Measurements from ENCODE around the gene CWF19L1.

Gene CWF19L1

DNA sequence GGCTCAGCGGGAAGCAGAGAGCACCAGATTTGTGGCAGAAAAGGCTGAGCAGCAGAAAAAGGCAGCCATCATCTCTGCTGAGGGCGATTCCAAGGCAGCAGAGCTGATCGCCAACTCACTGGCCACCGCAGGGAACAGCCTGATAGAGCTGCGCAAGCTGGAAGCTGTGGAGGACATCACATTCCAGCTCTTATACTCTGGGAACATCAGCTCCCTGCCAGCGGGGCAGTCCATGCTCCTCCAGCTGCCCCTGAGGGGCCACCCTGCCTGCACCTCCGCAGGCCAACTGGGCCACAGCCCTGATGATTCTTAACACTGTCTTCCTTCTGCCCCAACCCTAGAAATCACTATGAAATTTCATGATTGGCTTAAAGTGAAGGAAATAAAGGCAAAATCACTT is 18.6 kb downstream of the CWF19L1 start:
- no peak for DNase-seq (ENCODE audit: low spot score)

DNA sequence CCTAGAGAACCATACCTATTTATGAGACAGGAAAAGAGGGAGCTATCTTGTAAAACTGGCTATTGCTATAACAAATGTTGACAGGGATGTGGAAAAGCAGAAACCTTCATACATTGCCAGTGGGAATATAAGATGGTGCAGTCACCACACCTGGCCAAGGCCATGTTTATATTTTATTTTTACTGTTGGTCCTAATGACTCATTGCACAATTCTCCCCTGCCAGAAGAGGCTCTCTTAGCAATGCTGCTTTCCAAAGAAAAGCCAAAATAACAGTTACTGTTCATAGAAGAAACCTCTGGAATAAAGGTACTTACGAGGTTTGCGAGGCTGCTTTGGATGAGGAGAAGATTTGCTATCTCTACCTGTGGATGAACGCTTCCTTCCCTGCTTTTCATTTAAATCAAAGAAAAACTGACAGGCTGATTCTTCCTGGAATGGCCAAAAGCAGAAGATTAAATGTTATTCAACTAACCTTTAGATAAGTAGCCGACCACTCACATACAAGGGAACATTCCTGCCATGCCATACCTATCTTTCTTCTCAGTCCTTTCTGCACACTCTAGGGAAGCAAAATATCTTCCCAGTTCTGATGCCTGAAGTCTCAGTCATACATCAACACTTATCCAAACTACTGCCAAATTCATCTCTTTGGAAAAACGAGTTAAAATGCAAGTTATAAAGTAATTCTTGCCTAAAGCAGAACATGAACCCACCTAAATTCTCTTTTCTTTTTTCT is 21.8 kb downstream of the CWF19L1 start:
- no peak for DNase-seq (ENCODE audit: low spot score)

DNA sequence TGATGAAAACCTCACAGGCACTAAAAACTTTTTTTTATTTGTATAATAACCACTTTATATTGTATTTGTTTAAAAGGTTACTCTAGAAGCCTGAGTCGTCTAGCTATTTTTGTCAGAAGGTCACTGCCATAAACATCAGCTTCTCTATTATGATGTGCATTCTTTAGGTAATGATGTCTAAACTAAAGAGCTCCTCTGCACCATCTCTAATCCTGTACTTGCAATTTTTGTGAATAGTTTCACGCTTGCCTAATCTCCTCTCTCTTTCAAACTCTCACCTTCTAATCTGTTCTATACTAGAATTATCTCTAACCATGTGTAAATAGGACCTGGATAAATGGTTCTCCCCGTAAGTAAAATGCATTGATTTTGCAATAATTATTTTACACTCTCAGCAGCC is 27.6 kb downstream of the CWF19L1 start:
- DNase-seq (ENCODE audit: low spot score), result no peak

GRCh38 chr10:100238429-100238828 is 29.0 kb downstream of the CWF19L1 start:
- no peak for DNase-seq (ENCODE audit: low spot score)

- no peak for DNase-seq (ENCODE audit: low spot score)
Observed at GRCh38 chr10:100232101-100232500, 35.3 kb downstream of the CWF19L1 start.

GRCh38 chr10:100229819-100230422 is 37.5 kb downstream of the CWF19L1 start:
- no peak for DNase-seq (ENCODE audit: low spot score)

- DNase-seq (ENCODE audit: low spot score), result no peak
Observed at GRCh38 chr10:100223879-100224278, 43.6 kb downstream of the CWF19L1 start.

GRCh38 chr10:100222529-100222928 is 44.9 kb downstream of the CWF19L1 start:
- DNase-seq (ENCODE audit: low spot score), result no peak

DNA sequence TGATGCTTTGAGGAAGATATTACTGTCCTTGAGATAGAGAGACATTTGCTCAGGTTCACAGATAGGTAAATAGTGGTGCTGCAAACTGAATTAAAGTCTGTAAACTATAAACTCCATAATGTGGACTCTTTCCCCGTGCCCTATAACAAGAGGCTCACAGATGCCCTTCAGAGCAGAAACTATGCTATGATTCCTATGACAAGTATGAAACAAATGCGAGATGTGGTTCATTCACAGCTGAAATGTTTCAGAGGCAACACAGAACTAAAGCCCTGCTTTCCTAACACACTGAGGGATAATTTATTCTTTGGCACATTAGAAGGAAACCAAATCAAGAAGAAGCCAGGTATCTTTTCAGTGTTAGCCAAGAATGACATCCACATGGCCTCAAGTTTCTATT is 51.4 kb downstream of the CWF19L1 start:
- no peak for DNase-seq (ENCODE audit: low spot score)

DNA sequence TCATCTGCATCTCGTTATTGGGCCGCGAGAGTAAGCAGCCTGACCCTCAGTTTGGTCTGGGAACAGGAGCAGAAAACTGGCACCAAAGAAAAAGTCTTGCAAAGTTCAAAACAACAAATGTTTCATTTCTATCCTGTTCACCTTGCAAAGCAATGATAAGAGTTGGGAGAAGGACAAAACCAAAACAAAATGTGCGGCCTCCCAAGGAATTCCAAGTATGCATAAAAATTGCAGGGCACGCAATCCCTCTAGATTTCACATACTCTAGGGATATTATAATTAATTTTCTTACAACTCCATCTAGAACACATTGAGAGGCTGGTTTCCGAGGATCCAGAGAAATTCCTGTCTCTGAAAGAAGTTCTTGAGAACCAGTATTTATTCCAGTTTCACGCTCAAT is 58.1 kb downstream of the CWF19L1 start:
- no peak for DNase-seq (ENCODE audit: low spot score)

DNA sequence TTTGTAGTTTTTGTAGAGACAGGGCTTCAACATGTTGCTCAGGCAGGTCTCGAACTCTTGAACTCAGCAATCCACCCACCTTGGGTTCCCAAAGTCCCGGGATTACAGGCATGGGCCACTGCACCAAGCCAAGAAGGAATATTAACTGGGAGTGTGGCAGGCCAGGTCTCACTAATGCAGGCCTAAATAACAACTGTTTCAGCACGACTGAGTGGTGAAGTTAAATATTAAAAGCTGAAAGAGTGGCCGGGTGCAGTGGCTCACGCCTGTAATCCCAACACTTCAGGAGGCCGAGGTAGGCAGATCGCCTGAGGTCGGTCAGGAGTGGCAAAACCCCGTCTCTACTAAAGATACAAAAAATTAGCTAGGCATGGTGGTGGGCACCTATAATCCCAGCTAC is 59.2 kb downstream of the CWF19L1 start:
- DNase-seq (ENCODE audit: low spot score), result no peak

DNA sequence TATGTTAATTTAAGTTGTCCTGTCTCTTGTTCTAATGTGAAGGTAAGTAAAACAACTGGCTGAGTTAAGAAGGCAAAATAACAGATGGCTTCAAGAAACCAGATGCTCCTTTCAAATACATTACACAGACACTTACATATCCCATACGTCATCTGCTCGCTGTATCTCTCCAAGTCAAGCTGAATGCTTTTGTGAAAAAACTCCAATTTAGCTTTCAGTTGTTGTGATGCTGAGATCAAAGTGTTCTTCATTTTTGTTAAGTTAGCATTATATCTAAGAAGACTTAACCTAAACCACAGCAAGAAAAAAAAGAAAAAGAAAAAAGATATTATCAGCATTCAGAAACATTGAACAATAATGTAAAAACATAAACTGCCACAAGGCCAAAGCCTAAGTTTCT is 63.1 kb downstream of the CWF19L1 start:
- no peak for DNase-seq (ENCODE audit: low spot score)

GRCh38 chr10:100201549-100201948 is 65.9 kb downstream of the CWF19L1 start:
- no peak for DNase-seq (ENCODE audit: low spot score)

DNA sequence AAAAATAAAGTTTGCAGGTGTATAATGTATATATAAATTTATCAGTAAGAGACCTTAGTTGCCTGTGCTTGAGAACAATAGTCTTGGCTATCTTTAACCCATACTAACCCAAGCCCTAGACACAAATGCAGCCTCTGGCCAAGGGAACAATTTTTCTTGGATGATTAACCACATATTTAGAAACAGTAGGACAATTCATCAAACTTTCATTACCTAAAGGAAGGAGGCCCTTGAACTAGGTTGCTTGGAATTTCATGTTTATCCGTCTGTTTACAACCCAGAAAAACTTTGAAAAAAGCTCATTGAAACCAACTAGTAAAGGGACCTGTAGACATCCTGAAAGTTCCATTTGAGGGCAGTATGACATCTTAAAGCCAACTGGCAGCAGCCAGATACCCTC is 72.7 kb downstream of the CWF19L1 start:
- no peak for DNase-seq (ENCODE audit: low spot score)

DNA sequence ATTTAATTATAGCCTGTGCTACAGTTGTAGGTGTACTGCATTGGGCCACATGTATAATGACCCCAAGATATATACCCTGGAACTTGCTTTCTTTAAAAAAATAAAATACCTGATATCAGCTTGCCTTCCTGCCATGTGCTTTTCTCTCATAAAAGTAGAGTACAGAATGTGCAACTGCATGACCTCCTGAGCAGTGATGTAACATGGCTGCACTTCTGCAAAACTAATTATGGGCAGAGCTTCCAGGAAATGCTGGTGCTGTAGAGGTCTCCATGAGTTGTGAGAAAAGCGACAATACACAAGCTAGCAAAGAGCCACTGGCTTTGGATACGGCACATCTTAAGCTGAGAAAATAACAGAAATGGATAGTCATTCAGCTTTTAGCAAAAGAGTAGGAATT is 75.1 kb downstream of the CWF19L1 start:
- DNase-seq (ENCODE audit: low spot score), result no peak

- DNase-seq (ENCODE audit: low spot score), result peak; percentile 54
Observed at GRCh38 chr10:100186253-100187212, 80.9 kb downstream of the CWF19L1 start.

DNA sequence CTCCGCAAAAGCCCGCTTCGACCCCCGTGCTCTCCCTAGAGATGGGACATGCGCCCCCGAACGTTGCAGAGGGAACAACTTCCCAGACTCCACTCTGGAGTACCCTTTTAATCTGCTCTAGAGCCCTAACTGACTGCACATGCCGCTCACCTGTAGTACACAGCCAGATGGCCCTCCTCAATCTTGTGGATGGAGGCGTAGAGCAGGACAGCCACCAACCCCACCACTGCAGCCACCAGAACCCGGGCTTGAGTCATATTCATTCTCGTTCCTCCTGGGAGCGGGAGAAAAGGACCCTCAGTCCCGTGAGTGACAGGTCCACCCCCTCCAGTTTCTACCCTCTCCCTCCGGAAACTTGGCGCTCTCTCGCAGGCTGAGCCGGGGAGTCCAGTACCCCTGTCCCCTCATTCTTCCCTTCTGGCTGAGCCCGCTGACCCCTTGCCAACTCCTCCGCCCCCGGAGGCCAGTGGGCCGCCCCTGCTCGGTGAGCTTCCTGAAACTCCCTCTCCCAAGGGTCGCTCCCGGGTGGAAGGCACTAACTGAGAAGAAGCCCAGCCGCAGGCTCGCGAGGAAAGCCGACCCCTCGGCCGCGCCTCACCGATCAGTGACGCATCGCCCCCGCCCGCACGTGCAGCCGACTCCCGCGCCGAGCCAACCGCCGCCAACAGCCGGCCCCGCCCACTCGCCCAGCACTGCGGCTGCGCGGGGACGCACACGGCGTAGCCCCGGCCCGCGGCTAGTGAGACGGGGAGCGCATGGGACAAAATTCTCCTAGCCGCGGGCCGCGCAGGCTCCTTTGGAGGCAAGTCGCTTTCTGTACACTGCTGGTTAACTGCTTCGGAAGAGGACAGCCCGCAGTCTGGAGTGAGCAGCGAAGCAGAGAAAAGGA is 81.8 kb downstream of the CWF19L1 start, which contains the start of gene ERLIN1:
ERLIN1 (minus strand) TSS at position 666 of the 889 bp plus-strand sequence; CDS start at position 263, 403 bp downstream.
- peak; percentile 92 for DNase-seq (ENCODE audit: low spot score)

GRCh38 chr10:100184840-100185239 is 82.6 kb downstream of the CWF19L1 start:
- peak; percentile 22 for DNase-seq (ENCODE audit: low spot score)

DNA sequence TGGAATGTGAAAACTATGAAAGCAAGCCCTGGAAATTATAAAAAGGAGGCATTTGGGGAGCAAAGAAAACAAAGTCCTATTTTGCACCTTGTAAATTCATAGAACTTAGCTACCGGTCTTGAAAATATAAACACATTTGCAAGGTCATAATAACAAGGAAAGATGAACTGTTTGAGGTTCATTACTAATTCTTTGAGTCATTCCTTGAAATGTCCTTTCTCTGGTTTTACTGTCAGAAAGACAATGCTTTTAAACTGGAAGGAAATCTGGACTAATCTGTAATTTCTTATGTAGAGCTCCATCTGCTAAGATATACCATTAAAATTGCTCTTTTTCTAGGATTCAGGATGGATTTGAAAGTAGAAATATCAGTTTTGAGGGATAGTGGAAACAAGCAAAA is 83.0 kb downstream of the CWF19L1 start:
- DNase-seq (ENCODE audit: low spot score), result no peak

DNA sequence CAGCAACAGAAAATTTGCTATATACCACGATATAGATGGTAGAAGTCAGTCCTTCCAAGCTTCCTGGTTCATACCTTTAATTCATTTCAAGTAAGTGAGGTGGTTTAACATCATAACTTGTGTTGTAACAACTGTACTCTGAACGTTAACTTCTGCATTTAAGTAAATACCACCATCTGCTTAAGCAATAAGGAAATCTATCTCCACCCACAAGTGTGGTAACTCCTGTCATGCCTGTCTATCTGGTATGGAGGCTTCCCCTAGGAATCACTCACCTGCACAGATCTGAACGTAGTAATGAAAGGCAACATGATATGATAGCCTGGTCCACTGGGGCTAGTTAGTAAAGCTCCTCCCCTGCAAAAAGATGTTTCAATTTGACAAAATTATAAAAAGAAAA is 84.0 kb downstream of the CWF19L1 start:
- DNase-seq (ENCODE audit: low spot score), result no peak

GRCh38 chr10:100182908-100183307 is 84.5 kb downstream of the CWF19L1 start:
- no peak for DNase-seq (ENCODE audit: low spot score)
